BJ (cell line): ENCODE data around the gene CRISPLD2. TPM values are rescaled to one million over a fixed set of nuclear protein-coding genes. Genes with fewer than 3 reads are reported as not detected.

Source experiments
- CTCF ChIA-PET: fragments of 350-600 bp; formaldehyde crosslinking; extraction: SDS; loops from one replicate; lab custom pipeline; 2021; ENCODE audit warnings: antibody characterized with exemption, inconsistent platforms; lab: Yijun Ruan, JAX
- POLR2A ChIA-PET: fragments of 300-600 bp; sonication (Branson Sonifier 250); formaldehyde crosslinking; extraction: SDS; loops from one replicate; lab custom pipeline; 2021; ENCODE audit warnings: antibody characterized with exemption; lab: Charles Lee
- DNase-seq: peaks from one replicate; pipeline ENCODE4 v3.0.0-alpha.2; 2011; ENCODE audit warnings: low read depth
- H3K27me3 ChIP-seq: 2 replicates; pipeline ENCODE4 v1.6.0; 2011; ENCODE audit warnings: low read length; ENCODE audit not compliant: control insufficient read depth, insufficient read depth
- H3K36me3 ChIP-seq: 2 replicates; pipeline ENCODE4 v1.5.1; 2011; ENCODE audit warnings: low read length; ENCODE audit not compliant: control insufficient read depth, insufficient read depth
- H3K4me3 ChIP-seq: 2 replicates; pipeline ENCODE4 v1.5.1; 2011; ENCODE audit warnings: low read depth, mild to moderate bottlenecking, control low read depth, low read length
- CTCF ChIP-seq: IDR thresholded peaks from 2 replicates; pipeline ENCODE4 v1.5.1; 2011; ENCODE audit warnings: low read depth, mild to moderate bottlenecking, control low read depth, inconsistent platforms, low read length, moderate library complexity; ENCODE audit not compliant: insufficient read depth
- polyA plus RNA-seq: library from polyadenylated mRNA; depleted of rRNA; stranded (reverse); fragments of >200 nt; gene quantifications from 2 replicates; pipeline ENCODE4 v1.2.3, GENCODE V29; 2011

Gene CRISPLD2
- polyA plus RNA-seq, 1 experiment = 183 TPM

GRCh38 chr16:84836967-84837366 lies 17.2 kb downstream of the CRISPLD2 start:
- no peak for DNase-seq
- H3K4me3 ChIP-seq = no peak overlapping the region
- no peak for TF ChIP-seq CTCF
- ChIA-PET POLR2A (interaction anchor here (1.3 kb wide), 1 partner anchor 17 kb away, joined by 5 read pairs; the partner anchor contains the start of gene CRISPLD2), CTCF (no interaction called here)
- H3K36me3 ChIP-seq = peaks cover 11% of the 10 kb centered on the region
- H3K27me3 ChIP-seq = no peaks in the 10 kb centered on the region

- TF ChIP-seq CTCF = no peak
- no peak for DNase-seq
- H3K4me3 ChIP-seq = no peak overlapping the region
- peaks cover 13% of the 10 kb centered on the region for H3K36me3 ChIP-seq
- POLR2A ChIA-PET = no interaction called here
- no peaks in the 10 kb centered on the region for H3K27me3 ChIP-seq
- CTCF ChIA-PET = interaction anchor here (0.6 to 1.5 kb wide), 3 partner anchors 10 to 103 kb away, joined by 3 to 4 read pairs (median 4); no protein-coding TSS in a partner anchor
These were observed 18.7 kb downstream of the CRISPLD2 start for GRCh38 chr16:84838383-84838948.

GRCh38 chr16:84839054-84839453 lies 19.3 kb downstream of the CRISPLD2 start:
- Histone ChIP-seq H3K4me3 (no peak overlapping the region), H3K27me3 (no peaks in the 10 kb centered on the region), H3K36me3 (peaks cover 13% of the 10 kb centered on the region)
- TF ChIP-seq CTCF = no peak
- ChIA-PET CTCF (interaction anchor here (0.6 to 1.5 kb wide), 3 partner anchors 11 to 102 kb away, joined by 3 to 4 read pairs (median 4); no protein-coding TSS in a partner anchor), POLR2A (no interaction called here)
- DNase-seq = no peak

- POLR2A ChIA-PET = no interaction called here
- H3K4me3 ChIP-seq = no peak overlapping the region
- CTCF ChIA-PET = interaction anchor here (0.6 to 1.1 kb wide), 2 partner anchors 101 to 130 kb away, joined by 3 read pairs; no protein-coding TSS in a partner anchor
- no peaks in the 10 kb centered on the region for H3K27me3 ChIP-seq
- no peak for DNase-seq
- no peak for TF ChIP-seq CTCF
- peaks cover 16% of the 10 kb centered on the region for H3K36me3 ChIP-seq
These were observed 20.2 kb downstream of the CRISPLD2 start for GRCh38 chr16:84839956-84840355.

- no peak for DNase-seq
- H3K27me3 ChIP-seq = no peaks in the 10 kb centered on the region
- POLR2A ChIA-PET = no interaction called here
- CTCF ChIA-PET = interaction anchor here (1.1 kb wide), 1 partner anchor 102 kb away, joined by 3 read pairs; no protein-coding TSS in a partner anchor
- no peak overlapping the region for H3K4me3 ChIP-seq
- TF ChIP-seq CTCF = no peak
- peaks cover 24% of the 10 kb centered on the region for H3K36me3 ChIP-seq
These were observed 21.2 kb downstream of the CRISPLD2 start for GRCh38 chr16:84840687-84841627.
